ENCODE measurements around the gene MAMDC2. TPM values are rescaled to one million over a fixed set of nuclear protein-coding genes. Genes with fewer than 3 reads are reported as not detected.

MAMDC2 gene
- total and polyA plus RNA-seq, 7 donors: 0.91 to 11.9 (median 2.2) TPM

- H3K27ac ChIP-seq: no peak overlapping the region
- DNase-seq: no peak
- no peaks in the 10 kb centered on the region for H3K27me3 ChIP-seq (ENCODE audit: insufficient read depth in 3 of 3, low read length in 2 of 3)
- H3K4me3 ChIP-seq: no peak overlapping the region
- WGBS, 3 donors: 77 to 91% (median 82%) methylated on average over 3 of the region's 3 CpGs
- no peak for ATAC-seq
- TF ChIP-seq CTCF (IDR thresholded peaks at IDR 0.05): no peak
- H3K36me3 ChIP-seq (ENCODE audit: insufficient read depth in 1 of 2, low read depth in 1 of 2): peaks cover 0 to 2% of the 10 kb centered on the region in 2 donors
- peaks cover 4% of the 10 kb centered on the region for H3K4me1 ChIP-seq
- no peaks in the 10 kb centered on the region for H3K9me3 ChIP-seq
- intact Hi-C loops (cut with DNase I): no loop called here
These were observed 125.6 kb downstream of the MAMDC2 start for GRCh38 chr9:70169222-70169621.

- H3K9me3 ChIP-seq: no peaks in the 10 kb centered on the region
- ATAC-seq (no peak), DNase-seq (no peak)
- H3K27ac ChIP-seq: no peak overlapping the region
- WGBS, 3 donors: 72 to 80% (median 78%) methylated on average over 7 of the region's 7 CpGs
- no peaks in the 10 kb centered on the region for H3K27me3 ChIP-seq (ENCODE audit: insufficient read depth in 3 of 3, low read length in 2 of 3)
- no peak overlapping the region for H3K4me3 ChIP-seq
- H3K36me3 ChIP-seq (ENCODE audit: insufficient read depth in 1 of 2, low read depth in 1 of 2): peaks cover 0 to 2% of the 10 kb centered on the region in 2 donors
- intact Hi-C loops (cut with DNase I): no loop called here
- H3K4me1 ChIP-seq: peaks cover under 1% of the 10 kb centered on the region
- no peak for TF ChIP-seq CTCF (IDR thresholded peaks at IDR 0.05)
These were observed 126.6 kb downstream of the MAMDC2 start for GRCh38 chr9:70170151-70170790.

GRCh38 chr9:70172532-70172931 lies 128.9 kb downstream of the MAMDC2 start:
- DNase-seq (no peak), ATAC-seq (no peak)
- Histone ChIP-seq H3K9me3 (no peaks in the 10 kb centered on the region), H3K27me3 (ENCODE audit: insufficient read depth in 3 of 3, low read length in 2 of 3) (no peaks in the 10 kb centered on the region), H3K27ac (no peak overlapping the region), H3K36me3 (ENCODE audit: insufficient read depth in 1 of 2, low read depth in 1 of 2) (peaks cover 0 to 2% of the 10 kb centered on the region in 2 donors), H3K4me1 (no peaks in the 10 kb centered on the region), H3K4me3 (no peak overlapping the region)
- 79 to 86% (median 86%) methylated on average over 1 of the region's 1 CpG for WGBS, 3 donors
- TF ChIP-seq CTCF (IDR thresholded peaks at IDR 0.05): no peak
- intact Hi-C loops (cut with DNase I): no loop called here

DNA sequence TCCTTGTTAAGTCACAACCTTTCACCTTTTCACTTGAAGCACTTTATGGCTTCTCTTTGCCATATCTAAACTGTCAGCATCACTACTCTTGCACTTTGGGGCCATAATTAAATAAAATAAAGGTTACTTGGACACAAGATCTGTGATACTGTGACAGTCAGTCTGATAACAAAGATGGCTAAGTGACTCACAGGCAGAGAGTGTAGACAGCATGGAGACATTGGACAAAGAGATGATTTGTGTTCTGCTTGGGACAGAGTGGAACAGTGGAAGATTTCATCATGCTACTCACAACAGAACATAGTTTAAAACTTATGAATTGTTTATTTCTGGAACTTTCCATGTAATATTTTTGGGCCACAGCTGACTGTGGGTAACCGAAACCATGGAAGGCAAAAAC lies 133.5 kb downstream of the MAMDC2 start:
- no peak overlapping the region for H3K27ac ChIP-seq
- 95 to 100% (median 97%) methylated on average over 1 of the region's 1 CpG for WGBS, 3 donors

More for the DNA sequence above, 133.5 kb downstream of the MAMDC2 start:
- no peaks in the 10 kb centered on the region for H3K36me3 ChIP-seq (ENCODE audit: insufficient read depth in 1 of 2, low read depth in 1 of 2)
- ATAC-seq (peak in 1 of 4 donors; percentile 85), DNase-seq (no peak)
- no peak for TF ChIP-seq CTCF (IDR thresholded peaks at IDR 0.05)
- intact Hi-C loops (cut with DNase I): no loop called here
- no peaks in the 10 kb centered on the region for H3K27me3 ChIP-seq (ENCODE audit: insufficient read depth in 3 of 3, low read length in 2 of 3)
- H3K4me3 ChIP-seq: no peak overlapping the region
- H3K9me3 ChIP-seq: no peaks in the 10 kb centered on the region
- H3K4me1 ChIP-seq: no peaks in the 10 kb centered on the region

Measured in psoas muscle (tissue), 8 donors.